DMS114 treated with DMSO at 0.1 percent for 48 hours (cell line): ENCODE results near the gene FBXO8.

Source experiments
- DNase-seq: peaks from one replicate; lab custom pipeline; 2025; ENCODE audit not compliant: unreplicated experiment; lab: John Stamatoyannopoulos, UW

The FBXO8 gene

GRCh38 chr4:174210952-174211490 lies 72.4 kb downstream of the FBXO8 start:
- DNase-seq: no peak

- no peak for DNase-seq
These were observed 73.1 kb downstream of the FBXO8 start for GRCh38 chr4:174210354-174210753.

- DNase-seq: no peak
These were observed 74.1 kb downstream of the FBXO8 start for GRCh38 chr4:174209341-174209740.

DNA sequence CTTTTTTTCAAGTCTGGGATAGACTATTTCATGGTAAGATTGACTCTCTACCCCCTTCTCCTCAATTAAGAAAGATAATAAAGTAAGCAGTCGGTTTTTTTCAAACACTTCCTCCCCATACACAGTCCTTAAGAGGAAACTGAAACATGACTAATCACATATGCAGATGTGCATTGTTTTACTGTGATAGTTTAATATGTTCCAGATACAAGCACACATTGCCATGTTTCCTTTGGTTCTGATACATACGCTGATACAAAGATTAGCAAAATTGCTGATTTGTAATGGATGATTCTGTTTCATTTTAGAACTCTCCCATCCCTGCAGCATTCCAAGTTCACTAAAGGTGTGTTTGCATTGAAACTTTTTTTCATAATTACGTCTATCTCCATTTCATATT lies 76.1 kb downstream of the FBXO8 start:
- DNase-seq: no peak

- DNase-seq: no peak
These were observed 79.2 kb downstream of the FBXO8 start for GRCh38 chr4:174204164-174204831.

- DNase-seq: no peak
These were observed 81.6 kb downstream of the FBXO8 start for GRCh38 chr4:174201871-174202270.

DNA sequence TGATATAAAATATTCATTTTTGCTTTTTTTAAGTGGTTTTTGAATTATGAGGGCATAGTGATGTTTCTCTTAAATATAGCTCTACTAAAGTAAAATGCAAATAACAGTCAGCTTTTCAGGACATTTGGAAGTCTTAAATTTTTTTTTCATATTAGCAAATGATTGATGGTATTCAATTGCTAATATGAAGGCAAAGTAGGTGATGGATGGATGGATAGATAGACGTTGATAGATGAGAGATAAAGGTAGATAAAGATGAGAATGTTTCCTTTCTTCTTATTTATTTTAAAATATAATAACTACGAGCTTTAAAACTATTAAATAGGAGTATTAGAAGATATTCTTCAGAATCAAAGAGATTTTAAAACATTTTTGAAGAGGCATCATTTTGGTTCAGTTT lies 83.7 kb downstream of the FBXO8 start:
- no peak for DNase-seq

GRCh38 chr4:174198828-174199227 lies 84.6 kb downstream of the FBXO8 start:
- DNase-seq: no peak

DNA sequence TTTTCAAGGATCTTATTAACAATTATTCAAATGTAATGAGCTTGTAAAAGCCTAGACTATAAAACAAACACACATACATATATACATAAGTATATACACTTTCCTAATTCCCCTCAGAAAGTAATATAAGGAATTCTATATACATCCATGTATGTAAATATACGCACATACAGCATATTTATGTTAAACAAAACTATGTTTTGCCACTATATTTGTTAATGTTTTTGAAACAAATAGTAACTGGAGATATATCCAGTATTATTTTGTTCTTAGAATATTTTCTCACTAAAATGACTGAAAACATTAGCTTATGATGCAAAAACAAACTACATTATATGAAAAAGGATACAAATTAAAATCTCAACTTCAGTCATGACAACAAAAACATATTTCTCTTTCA lies 85.1 kb downstream of the FBXO8 start:
- no peak for DNase-seq

GRCh38 chr4:174193438-174194374 lies 89.8 kb downstream of the FBXO8 start:
- no peak for DNase-seq

- DNase-seq: no peak
These were observed 90.5 kb downstream of the FBXO8 start for GRCh38 chr4:174192943-174193342.

DNA sequence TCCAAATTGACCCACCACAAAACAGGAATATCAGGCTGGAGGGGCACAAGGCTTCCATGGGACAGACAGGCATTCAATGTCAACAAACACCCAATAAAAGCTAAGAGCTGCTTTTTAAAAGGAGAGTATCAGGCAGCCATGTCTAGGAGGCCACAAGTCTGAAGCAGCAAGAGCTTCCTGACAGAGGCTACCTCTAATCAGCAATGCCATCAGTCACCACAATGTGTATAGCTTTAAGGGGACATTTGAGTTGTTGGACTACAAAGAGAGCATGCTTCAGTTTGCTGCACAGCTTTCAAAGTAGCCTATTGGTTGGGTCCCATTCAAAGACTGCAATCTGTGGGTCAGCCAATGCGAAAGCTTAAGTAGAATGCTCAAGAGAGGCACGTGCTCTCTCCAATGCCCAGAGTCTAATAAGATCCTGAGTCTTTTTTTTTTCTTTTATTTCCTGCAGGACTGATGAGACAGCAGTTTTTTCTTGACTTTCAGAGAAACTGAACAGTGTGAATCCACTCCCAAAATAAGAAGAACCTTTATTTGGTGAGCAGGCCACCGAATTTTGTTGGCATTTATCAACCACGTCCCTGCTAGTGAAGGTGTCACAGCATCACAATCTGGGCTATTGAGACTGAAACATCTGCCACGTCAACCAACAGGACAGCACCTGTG lies 92.5 kb downstream of the FBXO8 start:
- DNase-seq: no peak

GRCh38 chr4:174189392-174190015 lies 94.0 kb downstream of the FBXO8 start:
- DNase-seq: no peak
